NCI-H82 (cell line): Measurements from ENCODE around the gene IFRD2.
"Not testable (repeated sequence)": the region's sequence is repeated elsewhere in the genome, so short reads cannot be mapped to it uniquely, and the experiment has no call there.

Source experiments
- DNase-seq: peaks from one replicate; lab custom pipeline; 2025; lab: John Stamatoyannopoulos, UW

IFRD2 gene

GRCh38 chr3:50286322-50287227, 5.7 kb downstream of the IFRD2 start:
- DNase-seq, result no peak

GRCh38 chr3:50284121-50284520, 8.1 kb downstream of the IFRD2 start:
- not testable (repeated sequence) for DNase-seq

GRCh38 chr3:50279255-50280016, 12.8 kb downstream of the IFRD2 start:
- no peak for DNase-seq

- no peak for DNase-seq
Measured at GRCh38 chr3:50278880-50279224, 13.4 kb downstream of the IFRD2 start, which contains the start of gene LSMEM2. LSMEM2 (plus strand) TSS chr3:50279087; CDS start chr3:50279114, 27 bp downstream.

- no peak for DNase-seq
Measured at GRCh38 chr3:50278123-50278879, 13.9 kb downstream of the IFRD2 start.

GRCh38 chr3:50276762-50277101, 15.5 kb downstream of the IFRD2 start:
- DNase-seq, result no peak

GRCh38 chr3:50275996-50276761, 16.1 kb downstream of the IFRD2 start:
- DNase-seq, result no peak

- no peak for DNase-seq
Measured at GRCh38 chr3:50275141-50275995, 16.9 kb downstream of the IFRD2 start.

- DNase-seq, result peak; percentile 78
Measured at GRCh38 chr3:50274371-50275104, 17.7 kb downstream of the IFRD2 start.

- DNase-seq, result no peak
Measured at GRCh38 chr3:50273689-50274065, 18.6 kb downstream of the IFRD2 start.

GRCh38 chr3:50272911-50273688, 19.1 kb downstream of the IFRD2 start:
- peak; percentile 85 for DNase-seq

GRCh38 chr3:50272538-50272910, 19.7 kb downstream of the IFRD2 start:
- not testable (repeated sequence) for DNase-seq

- no peak for DNase-seq
Measured at GRCh38 chr3:50271314-50271936, 20.8 kb downstream of the IFRD2 start.

- no peak for DNase-seq
Measured at GRCh38 chr3:50270422-50271224, 21.6 kb downstream of the IFRD2 start.

GRCh38 chr3:50269977-50270413, 22.2 kb downstream of the IFRD2 start:
- no peak for DNase-seq

- no peak for DNase-seq
Measured at GRCh38 chr3:50269460-50269859, 22.8 kb downstream of the IFRD2 start.

- DNase-seq, result no peak
Measured at GRCh38 chr3:50268703-50269451, 23.4 kb downstream of the IFRD2 start, which contains the start of gene SEMA3B. SEMA3B (plus strand) TSS chr3:50269147; CDS start chr3:50269241, 94 bp downstream.
